Nephron (organoid): Measurements from ENCODE around the gene SPTBN4.
A peak's percentile ranks its signal among the peaks of the same experiment; 100 is the strongest.

Source experiments
- H3K27ac Mint-ChIP-seq, 3 experiments: 2 replicates each; pipeline ENCODE4 v1.8.0; 2020; ENCODE audit warnings: mixed read lengths in 3 of 3, mild to moderate bottlenecking in 2 of 3, moderate library complexity in 1 of 3
- H3K27me3 Mint-ChIP-seq: 2 replicates; pipeline ENCODE4 v1.8.0; 2021; ENCODE audit warnings: low read depth, mild to moderate bottlenecking, moderate library complexity, mixed read lengths
- H3K36me3 Mint-ChIP-seq: 2 replicates; pipeline ENCODE4 v1.8.0; 2020; ENCODE audit warnings: low read depth, mixed read lengths
- H3K4me1 Mint-ChIP-seq: 2 replicates; pipeline ENCODE4 v1.8.0; 2020; ENCODE audit warnings: mixed read lengths
- H3K4me3 Mint-ChIP-seq, 3 experiments: 2 replicates each; pipeline ENCODE4 v1.8.0; 2020; ENCODE audit warnings: mild to moderate bottlenecking in 3 of 3, mixed read lengths in 3 of 3, moderate library complexity in 2 of 3
- H3K9me3 Mint-ChIP-seq: 2 replicates; pipeline ENCODE4 v1.8.0; 2020; ENCODE audit warnings: mixed read lengths
- CTCF ChIP-seq, 3 experiments: fragments of 200-600 bp; sonication (generic); IDR thresholded peaks; one replicate each; pipeline ENCODE4 v1.5.0; 2021; ENCODE audit warnings: antibody characterized with exemption in 3 of 3; ENCODE audit not compliant: unreplicated experiment in 3 of 3

Gene SPTBN4

GRCh38 chr19:40512473-40513344 lies 45.9 kb downstream of the SPTBN4 start:
- H3K4me3 Mint-ChIP-seq, result peak overlapping the region in 1 of 3 experiments; percentile 47
- peaks cover 4% of the 10 kb centered on the region for H3K36me3 Mint-ChIP-seq
- peaks cover 90% of the 10 kb centered on the region for H3K27me3 Mint-ChIP-seq
- TF ChIP-seq CTCF (IDR thresholded peaks at IDR 0.05; ENCODE audit: unreplicated experiment in 3 of 3), result no peak
- H3K4me1 Mint-ChIP-seq, result no peaks in the 10 kb centered on the region
- H3K9me3 Mint-ChIP-seq, result peaks cover 3% of the 10 kb centered on the region
- H3K27ac Mint-ChIP-seq, result no peak overlapping the region

GRCh38 chr19:40513345-40513678 lies 46.5 kb downstream of the SPTBN4 start:
- peak overlapping the region in 1 of 3 experiments; percentile 14 for H3K4me3 Mint-ChIP-seq
- no peak for TF ChIP-seq CTCF (IDR thresholded peaks at IDR 0.05; ENCODE audit: unreplicated experiment in 3 of 3)
- no peaks in the 10 kb centered on the region for H3K4me1 Mint-ChIP-seq
- peaks cover 4% of the 10 kb centered on the region for H3K36me3 Mint-ChIP-seq
- no peak overlapping the region for H3K27ac Mint-ChIP-seq
- peaks cover 90% of the 10 kb centered on the region for H3K27me3 Mint-ChIP-seq
- peaks cover 3% of the 10 kb centered on the region for H3K9me3 Mint-ChIP-seq

- H3K27ac Mint-ChIP-seq, result no peak overlapping the region
- TF ChIP-seq CTCF (IDR thresholded peaks at IDR 0.05; ENCODE audit: unreplicated experiment in 3 of 3), result no peak
- peaks cover 4% of the 10 kb centered on the region for H3K36me3 Mint-ChIP-seq
- no peaks in the 10 kb centered on the region for H3K4me1 Mint-ChIP-seq
- H3K4me3 Mint-ChIP-seq, result peak overlapping the region in 2 of 3 experiments; percentile 14 to 33
- H3K27me3 Mint-ChIP-seq, result peaks cover 90% of the 10 kb centered on the region
- H3K9me3 Mint-ChIP-seq, result peaks cover 3% of the 10 kb centered on the region
Measured at GRCh38 chr19:40513741-40514315, 47.0 kb downstream of the SPTBN4 start.

- Mint-ChIP-seq H3K9me3 (no peaks in the 10 kb centered on the region), H3K4me1 (no peaks in the 10 kb centered on the region), H3K27ac (no peak overlapping the region), H3K36me3 (peaks cover 4% of the 10 kb centered on the region), H3K4me3 (no peak overlapping the region), H3K27me3 (peaks cover 88% of the 10 kb centered on the region)
- no peak for TF ChIP-seq CTCF (IDR thresholded peaks at IDR 0.05; ENCODE audit: unreplicated experiment in 3 of 3)
Measured at GRCh38 chr19:40517248-40517647, 50.4 kb downstream of the SPTBN4 start.

DNA sequence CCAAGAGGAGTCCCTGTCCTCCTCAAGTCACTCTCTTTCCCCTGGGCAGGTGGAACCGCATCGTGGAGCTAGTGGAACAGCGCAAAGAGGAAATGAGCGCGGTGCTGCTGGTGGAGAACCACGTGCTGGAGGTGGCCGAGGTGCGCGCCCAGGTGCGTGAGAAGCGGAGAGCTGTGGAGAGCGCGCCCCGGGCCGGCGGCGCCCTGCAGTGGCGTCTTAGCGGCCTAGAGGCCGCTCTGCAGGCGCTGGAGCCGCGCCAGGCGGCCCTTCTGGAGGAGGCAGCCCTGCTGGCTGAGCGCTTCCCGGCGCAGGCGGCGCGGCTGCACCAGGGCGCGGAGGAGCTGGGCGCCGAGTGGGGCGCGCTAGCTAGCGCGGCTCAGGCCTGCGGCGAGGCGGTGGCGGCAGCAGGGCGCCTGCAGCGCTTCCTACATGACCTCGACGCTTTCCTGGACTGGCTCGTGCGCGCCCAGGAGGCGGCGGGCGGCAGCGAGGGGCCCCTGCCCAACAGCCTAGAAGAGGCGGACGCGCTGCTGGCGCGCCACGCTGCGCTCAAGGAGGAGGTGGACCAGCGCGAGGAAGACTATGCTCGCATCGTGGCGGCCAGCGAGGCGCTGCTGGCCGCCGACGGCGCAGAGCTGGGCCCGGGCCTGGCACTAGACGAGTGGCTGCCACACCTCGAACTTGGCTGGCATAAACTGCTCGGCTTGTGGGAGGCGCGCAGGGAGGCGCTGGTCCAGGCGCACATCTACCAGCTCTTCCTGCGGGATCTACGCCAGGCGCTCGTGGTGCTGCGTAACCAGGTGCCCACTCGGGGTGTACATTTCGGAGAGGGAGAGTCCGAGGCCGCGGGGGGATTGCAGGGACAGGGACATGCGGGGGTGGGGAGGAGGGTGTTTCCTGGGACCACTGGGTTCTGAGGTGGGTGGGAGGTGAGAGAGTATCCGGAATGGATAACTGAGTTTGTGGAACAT lies 52.8 kb downstream of the SPTBN4 start:
- no peak for TF ChIP-seq CTCF (IDR thresholded peaks at IDR 0.05; ENCODE audit: unreplicated experiment in 3 of 3)
- Mint-ChIP-seq H3K27ac (no peak overlapping the region), H3K36me3 (no peaks in the 10 kb centered on the region), H3K9me3 (no peaks in the 10 kb centered on the region), H3K4me3 (peak overlapping the region in 1 of 3 experiments; percentile 16), H3K4me1 (no peaks in the 10 kb centered on the region), H3K27me3 (peaks cover 85% of the 10 kb centered on the region)
